IMR-90 (cell line): Measurements from ENCODE around the gene JAGN1. TPM values are rescaled to one million over a fixed set of nuclear protein-coding genes. Genes with fewer than 3 reads are reported as not detected.
A peak's percentile ranks its signal among the peaks of the same experiment; 100 is the strongest.

Experiments used
- ATAC-seq: fragments of 200-7000 bp; cut with Tn5 transposase; 2 replicates; pipeline ENCODE4 v1.9.1; 2020; ENCODE audit warnings: low read depth, mild to moderate bottlenecking, moderate library complexity
- BruUV-seq: library from RNA; stranded (reverse); fragments of 400-500 nt; replicated peaks from 2 replicates; lab custom pipeline; 2021; lab: Mats Ljungman, UMichigan
- CTCF ChIA-PET: fragments of 300-600 bp; formaldehyde crosslinking; extraction: SDS; loops from one replicate; lab custom pipeline; 2021; ENCODE audit warnings: antibody characterized with exemption; lab: Yijun Ruan, JAX
- POLR2A ChIA-PET: fragments of 300-600 bp; sonication (Branson Sonifier 250); formaldehyde crosslinking; loops from one replicate; lab custom pipeline; 2022; ENCODE audit warnings: antibody characterized with exemption; ENCODE audit not compliant: unreplicated experiment; lab: Charles Lee
- DNase-seq: peaks from one replicate; pipeline ENCODE4 v3.0.0; 2013
- H2AFZ ChIP-seq: replicated peaks from 2 replicates; pipeline ENCODE3; 2013; ENCODE audit warnings: low read length, mild to moderate bottlenecking; ENCODE audit not compliant: poor library complexity
- H2AK5ac ChIP-seq: 2 replicates; pipeline ENCODE4 v1.6.1; 2013; ENCODE audit warnings: low read depth, low read length, inconsistent platforms
- H2AK9ac ChIP-seq: replicated peaks from 2 replicates; pipeline ENCODE3; 2013; ENCODE audit warnings: mild to moderate bottlenecking, low read depth, low read length, moderate library complexity; ENCODE audit not compliant: poor library complexity
- H2BK120ac ChIP-seq: 2 replicates; pipeline ENCODE4 v1.6.1; 2013; ENCODE audit warnings: low read depth, low read length, inconsistent platforms
- H2BK15ac ChIP-seq: 3 replicates; pipeline ENCODE4 v1.6.1; 2013; ENCODE audit warnings: low read depth, low read length, inconsistent platforms
- H2BK20ac ChIP-seq: 2 replicates; pipeline ENCODE4 v1.6.1; 2013; ENCODE audit warnings: low read depth, mild to moderate bottlenecking, inconsistent platforms, low read length, moderate library complexity
- H2BK5ac ChIP-seq: 2 replicates; pipeline ENCODE4 v1.6.1; 2013; ENCODE audit warnings: mild to moderate bottlenecking, low read depth, low read length, inconsistent platforms; ENCODE audit not compliant: poor library complexity, severe bottlenecking
- H3K14ac ChIP-seq: replicated peaks from 2 replicates; pipeline ENCODE4 v1.6.1; 2013; ENCODE audit warnings: low read depth, low read length, inconsistent platforms
- H3K18ac ChIP-seq: 2 replicates; pipeline ENCODE4 v1.6.1; 2013; ENCODE audit warnings: low read depth, low read length, control low read depth
- H3K23ac ChIP-seq: 2 replicates; pipeline ENCODE4 v1.6.1; 2013; ENCODE audit warnings: low read depth, low read length, inconsistent platforms
- H3K27ac ChIP-seq: 2 replicates; pipeline ENCODE4 v1.5.1; 2013; ENCODE audit warnings: mild to moderate bottlenecking, control low read depth, low read length; ENCODE audit not compliant: insufficient read depth
- H3K27me3 ChIP-seq: 2 replicates; pipeline ENCODE4 v1.6.1; 2013; ENCODE audit warnings: low read length; ENCODE audit not compliant: control insufficient read depth, insufficient read depth
- H3K36me3 ChIP-seq: 2 replicates; pipeline ENCODE4 v1.6.1; 2013; ENCODE audit warnings: low read length, mixed read lengths; ENCODE audit not compliant: control insufficient read depth, insufficient read depth
- H3K4ac ChIP-seq: 2 replicates; pipeline ENCODE4 v1.6.1; 2013; ENCODE audit warnings: low read depth, low read length, inconsistent platforms
- H3K4me1 ChIP-seq: 2 replicates; pipeline ENCODE4 v1.6.1; 2013; ENCODE audit warnings: low read length, mixed read lengths; ENCODE audit not compliant: control insufficient read depth, insufficient read depth
- H3K4me2 ChIP-seq: 2 replicates; pipeline ENCODE4 v1.6.1; 2013; ENCODE audit warnings: low read depth, mild to moderate bottlenecking, control low read depth, low read length, moderate library complexity
- H3K4me3 ChIP-seq: 2 replicates; pipeline ENCODE4 v1.5.1; 2013; ENCODE audit warnings: low read depth, mild to moderate bottlenecking, control low read depth, low read length, moderate library complexity; ENCODE audit not compliant: insufficient read depth
- H3K56ac ChIP-seq: 2 replicates; pipeline ENCODE4 v1.6.1; 2013; ENCODE audit warnings: low read length, inconsistent platforms; ENCODE audit not compliant: insufficient read depth; ENCODE audit errors: extremely low read depth
- H3K79me1 ChIP-seq, 2 experiments: 2 replicates each; pipeline ENCODE4 v1.6.1; 2013; ENCODE audit warnings: low read length in 2 of 2, inconsistent platforms in 1 of 2, low read depth in 1 of 2
- H3K9ac ChIP-seq: 2 replicates; pipeline ENCODE4 v1.6.1; 2013; ENCODE audit warnings: low read depth, low read length, control low read depth
- H3K9me1 ChIP-seq: 2 replicates; pipeline ENCODE4 v1.6.1; 2013; ENCODE audit warnings: low read length, inconsistent platforms; ENCODE audit not compliant: insufficient read depth
- H3K9me3 ChIP-seq: 2 replicates; pipeline ENCODE4 v1.6.1; 2013; ENCODE audit warnings: low read length; ENCODE audit not compliant: control insufficient read depth, insufficient read depth
- H4K20me1 ChIP-seq: 2 replicates; pipeline ENCODE4 v1.6.1; 2013; ENCODE audit warnings: low read length, inconsistent platforms; ENCODE audit not compliant: insufficient read depth
- H4K5ac ChIP-seq: 2 replicates; pipeline ENCODE4 v1.6.1; 2013; ENCODE audit warnings: mild to moderate bottlenecking, low read depth, low read length, control low read depth
- H4K8ac ChIP-seq, 2 experiments: 2 replicates each; pipeline ENCODE4 v1.6.1; 2013; ENCODE audit warnings: low read depth in 2 of 2, low read length in 2 of 2, control low read depth in 1 of 2, inconsistent platforms in 1 of 2
- H4K91ac ChIP-seq: 2 replicates; pipeline ENCODE4 v1.6.1; 2013; ENCODE audit warnings: low read depth, low read length, inconsistent platforms; ENCODE audit not compliant: insufficient read depth
- CEBPB ChIP-seq: IDR thresholded peaks from 2 replicates; pipeline ENCODE4 v1.6.1; 2012; ENCODE audit warnings: low read depth, low read length, improper control_type of control experiment
- FOS ChIP-seq: fragments of 150-350 bp; IDR thresholded peaks from 2 replicates; pipeline ENCODE4 v1.6.1; 2016; ENCODE audit warnings: low read depth, low read length
- MAFK ChIP-seq: IDR thresholded peaks from 2 replicates; pipeline ENCODE4 v1.6.1; 2012; ENCODE audit warnings: low read depth, low read length, improper control_type of control experiment
- MAZ ChIP-seq: IDR thresholded peaks from 2 replicates; pipeline ENCODE4 v1.6.1; 2012; ENCODE audit warnings: low read depth, mild to moderate bottlenecking, low read length, improper control_type of control experiment, moderate library complexity, borderline replicate concordance
- NFE2L2 ChIP-seq: fragments of 150-350 bp; IDR thresholded peaks from 2 replicates; pipeline ENCODE4 v1.6.1; 2016; ENCODE audit warnings: low read depth, mild to moderate bottlenecking, low read length
- RAD21 ChIP-seq: IDR thresholded peaks from 2 replicates; pipeline ENCODE4 v1.6.1; 2012; ENCODE audit warnings: low read length, improper control_type of control experiment
- RCOR1 ChIP-seq: IDR thresholded peaks from 2 replicates; pipeline ENCODE4 v1.6.1; 2012; ENCODE audit warnings: mild to moderate bottlenecking, low read length, improper control_type of control experiment; ENCODE audit not compliant: insufficient replicate concordance
- WGBS, 2 experiments: methylation state at CpG; one replicate each; pipeline versions ENCODE4 v1.1.5 to v1.1.7; 2013; ENCODE audit warnings: missing lambda C conversion rate in 2 of 2; ENCODE audit not compliant: insufficient read length in 1 of 2; ENCODE audit errors: extremely low coverage in 2 of 2; 5-methylcytosine and 5-hydroxymethylcytosine counted together
- dilution Hi-C: fragments of 300-500 bp; cut with HindIII; formaldehyde crosslinking; loops from one replicate; pipeline ENCODE4 v1.14.3; 2018; ENCODE audit warnings: low sequenced_read_pairs; ENCODE audit not compliant: unreplicated experiment
- in situ Hi-C: fragments of 300-500 bp; cut with MboI; formaldehyde crosslinking; loops from 3 replicates; pipeline ENCODE4 v1.14.3; 2019; ENCODE audit warnings: low sequenced_read_pairs, inconsistent platforms, mixed read lengths
- intact Hi-C: fragments of 100-400 bp; cut with micrococcal nuclease; formaldehyde crosslinking; loops from 2 replicates; pipeline ENCODE4 v1.10.0; 2022
- polyA plus RNA-seq, 3 experiments: library from polyadenylated mRNA; depleted of rRNA; stranded (reverse); fragments of >200 nt; gene quantifications; 2 replicates each; pipeline ENCODE4 v1.2.3, GENCODE V29; 2012; ENCODE audit warnings: low replicate concordance in 1 of 3
- total RNA-seq: library from RNA; depleted of rRNA; stranded (reverse); fragments of >200 nt; gene quantifications from 2 replicates; pipeline ENCODE4 v1.2.3, GENCODE V29; 2012
- TF ChIP-seq, protein P1 (sequence below): fragments of 150-350 bp; IDR thresholded peaks from 2 replicates; pipeline ENCODE4 v1.6.1; 2017; ENCODE audit warnings: mild to moderate bottlenecking, antibody characterized with exemption, low read length, low read depth
- TF ChIP-seq, protein P2 (sequence below): conservative IDR thresholded peaks from 2 replicates; pipeline ENCODE4 v1.5.1; 2012; ENCODE audit warnings: mild to moderate bottlenecking, low read depth, low read length, improper control_type of control experiment

The JAGN1 gene
- total and polyA plus RNA-seq, 2 of the 4 experiments (the other 2 are of a cell fraction): 32.7 to 39.3 TPM

DNA sequence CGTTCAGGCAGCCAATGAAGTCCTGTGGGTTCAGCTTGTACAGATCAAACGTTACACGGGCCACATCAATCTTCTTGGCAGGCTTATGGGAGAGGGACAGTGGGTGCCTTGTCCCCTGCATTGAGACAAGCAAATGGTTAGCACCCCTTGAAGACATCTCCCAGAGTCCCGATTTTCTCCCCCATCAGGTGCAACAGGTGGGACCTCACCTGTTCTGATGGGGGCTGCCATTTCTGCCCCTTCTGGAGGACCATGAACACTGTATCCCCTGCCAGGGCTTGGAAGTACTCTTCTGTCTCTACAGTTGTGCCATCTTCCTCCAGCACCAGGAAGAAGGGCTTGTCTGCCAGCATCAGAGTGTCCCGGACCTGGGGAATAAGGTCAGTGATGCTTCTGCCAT, 20.5 kb upstream of the JAGN1 start:
- Histone ChIP-seq H3K36me3 (no peaks in the 10 kb centered on the region), H3K4ac (peak overlapping the region; percentile 24), H2BK15ac (peak overlapping the region; percentile 38; the same call in 1 of the 3 replicates), H2BK120ac (peak overlapping the region; percentile 81), H3K27ac (no peak overlapping the region), H3K27me3 (no peaks in the 10 kb centered on the region), H4K8ac (0 out of 4 replicates have a peak overlapping the region, but pooled peaks of 1 of the 2 experiments have one; percentile 25), H3K9me3 (0 out of 2 replicates have a peak, but pooled peaks cover 2% of the 10 kb centered on the region), H2AK9ac (no peak overlapping the region), H3K9ac (no peak overlapping the region), H3K56ac (no peak overlapping the region), H2BK5ac (peak overlapping the region; percentile 31), H4K20me1 (no peaks in the 10 kb centered on the region), H4K5ac (peak overlapping the region; percentile 68), H2BK20ac (peak overlapping the region; percentile 84), H3K4me1 (peaks cover 8% of the 10 kb centered on the region), H3K9me1 (peaks cover 6% of the 10 kb centered on the region), H2AK5ac (peak overlapping the region; percentile 70; the same call in 1 of the 2 replicates), H3K4me2 (no peak overlapping the region), H3K18ac (peak overlapping the region; percentile 60), H4K91ac (peak overlapping the region; percentile 23), H3K14ac (0 out of 2 replicates have a peak overlapping the region, but pooled peaks have one; percentile 19), H3K23ac (no peak overlapping the region), H3K4me3 (no peak overlapping the region), H3K79me1 (no peaks in the 10 kb centered on the region), H2AFZ (no peak overlapping the region)
- intact Hi-C loops: no loop called here
- dilution Hi-C loops: no loop called here
- in situ Hi-C loops: no loop called here
- 80% methylated on average over 1 of the region's 5 CpGs; no CpG with 5 or more reads in 1 of the 2 experiments for WGBS, 2 experiments
- POLR2A ChIA-PET: interaction anchor here (0.5 kb wide), 1 partner anchor 24 kb away, joined by 3 read pairs; no protein-coding TSS in a partner anchor
- CTCF ChIA-PET: interaction anchor here (1.2 kb wide), 1 partner anchor 14 kb away, joined by 4 read pairs; no protein-coding TSS in a partner anchor
- BruUV-seq: no TSS peak
- no peak for DNase-seq
- no peak for ATAC-seq
- TF ChIP-seq, protein P1, sequence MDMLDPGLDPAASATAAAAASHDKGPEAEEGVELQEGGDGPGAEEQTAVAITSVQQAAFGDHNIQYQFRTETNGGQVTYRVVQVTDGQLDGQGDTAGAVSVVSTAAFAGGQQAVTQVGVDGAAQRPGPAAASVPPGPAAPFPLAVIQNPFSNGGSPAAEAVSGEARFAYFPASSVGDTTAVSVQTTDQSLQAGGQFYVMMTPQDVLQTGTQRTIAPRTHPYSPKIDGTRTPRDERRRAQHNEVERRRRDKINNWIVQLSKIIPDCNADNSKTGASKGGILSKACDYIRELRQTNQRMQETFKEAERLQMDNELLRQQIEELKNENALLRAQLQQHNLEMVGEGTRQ: no peak
- TF ChIP-seq MAZ (no peak), FOS (no peak), NFE2L2 (no peak), CEBPB (no peak), RAD21 (no peak), RCOR1 (no peak), MAFK (no peak)
- TF ChIP-seq, protein P2, sequence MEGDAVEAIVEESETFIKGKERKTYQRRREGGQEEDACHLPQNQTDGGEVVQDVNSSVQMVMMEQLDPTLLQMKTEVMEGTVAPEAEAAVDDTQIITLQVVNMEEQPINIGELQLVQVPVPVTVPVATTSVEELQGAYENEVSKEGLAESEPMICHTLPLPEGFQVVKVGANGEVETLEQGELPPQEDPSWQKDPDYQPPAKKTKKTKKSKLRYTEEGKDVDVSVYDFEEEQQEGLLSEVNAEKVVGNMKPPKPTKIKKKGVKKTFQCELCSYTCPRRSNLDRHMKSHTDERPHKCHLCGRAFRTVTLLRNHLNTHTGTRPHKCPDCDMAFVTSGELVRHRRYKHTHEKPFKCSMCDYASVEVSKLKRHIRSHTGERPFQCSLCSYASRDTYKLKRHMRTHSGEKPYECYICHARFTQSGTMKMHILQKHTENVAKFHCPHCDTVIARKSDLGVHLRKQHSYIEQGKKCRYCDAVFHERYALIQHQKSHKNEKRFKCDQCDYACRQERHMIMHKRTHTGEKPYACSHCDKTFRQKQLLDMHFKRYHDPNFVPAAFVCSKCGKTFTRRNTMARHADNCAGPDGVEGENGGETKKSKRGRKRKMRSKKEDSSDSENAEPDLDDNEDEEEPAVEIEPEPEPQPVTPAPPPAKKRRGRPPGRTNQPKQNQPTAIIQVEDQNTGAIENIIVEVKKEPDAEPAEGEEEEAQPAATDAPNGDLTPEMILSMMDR: no peak
